HAP-1 (cell line): Measurements from ENCODE around the gene CIDEA.

ENCODE experiments used
- DNase-seq, 2 experiments: peaks; one replicate each; pipeline ENCODE4 v3.0.0-alpha.2; 2016 to 2020; ENCODE audit warnings: low spot score in 2 of 2
- H3K27me3 ChIP-seq: fragments of 250-450 bp; sonication (Bioruptor Pico); 2 replicates; pipeline ENCODE4 v1.5.1; 2020; ENCODE audit warnings: low read depth, mild to moderate bottlenecking, moderate library complexity
- H3K36me3 ChIP-seq: fragments of 250-450 bp; sonication (Bioruptor Pico); replicated peaks from 2 replicates; pipeline ENCODE4 v1.5.1; 2020; ENCODE audit warnings: mild to moderate bottlenecking
- H3K4me1 ChIP-seq: fragments of 250-450 bp; sonication (Bioruptor Pico); 2 replicates; pipeline ENCODE4 v1.5.1; 2020; ENCODE audit warnings: mild to moderate bottlenecking
- H3K4me3 ChIP-seq: fragments of 250-450 bp; sonication (Bioruptor Pico); 2 replicates; pipeline ENCODE4 v1.5.1; 2020; ENCODE audit warnings: mild to moderate bottlenecking, moderate library complexity
- H3K9me3 ChIP-seq: fragments of 250-450 bp; sonication (Bioruptor Pico); 2 replicates; pipeline ENCODE4 v1.5.1; 2020; ENCODE audit warnings: mild to moderate bottlenecking, moderate library complexity
- in situ Hi-C: fragments of 300-500 bp; cut with MboI; formaldehyde crosslinking; loops from 3 replicates; pipeline ENCODE4 v1.14.3; 2020; ENCODE audit warnings: low sequenced_read_pairs, inconsistent platforms, mixed read lengths

CIDEA gene

GRCh38 chr18:12247946-12248345 is 6.2 kb upstream of the CIDEA start:
- in situ Hi-C loops, result no loop called here
- Histone ChIP-seq H3K4me1 (no peaks in the 10 kb centered on the region), H3K9me3 (no peaks in the 10 kb centered on the region), H3K4me3 (no peak overlapping the region), H3K36me3 (no peaks in the 10 kb centered on the region), H3K27me3 (0 out of 2 replicates have a peak, but pooled peaks cover 2% of the 10 kb centered on the region)
- no peak for DNase-seq

- Histone ChIP-seq H3K4me1 (no peaks in the 10 kb centered on the region), H3K36me3 (no peaks in the 10 kb centered on the region), H3K27me3 (0 out of 2 replicates have a peak, but pooled peaks cover 11% of the 10 kb centered on the region), H3K4me3 (no peak overlapping the region), H3K9me3 (no peaks in the 10 kb centered on the region)
- in situ Hi-C loops, result no loop called here
- no peak for DNase-seq
These were observed 5.0 kb upstream of the CIDEA start for GRCh38 chr18:12248926-12249720.

GRCh38 chr18:12251311-12251710 is 2.9 kb upstream of the CIDEA start:
- in situ Hi-C loops, result no loop called here

GRCh38 chr18:12252061-12252460 is 2.1 kb upstream of the CIDEA start:
- H3K36me3 ChIP-seq, result no peaks in the 10 kb centered on the region
- no peaks in the 10 kb centered on the region for H3K9me3 ChIP-seq
- in situ Hi-C loops, result no loop called here
- H3K27me3 ChIP-seq, result 0 out of 2 replicates have a peak, but pooled peaks cover 11% of the 10 kb centered on the region
- H3K4me3 ChIP-seq, result no peak overlapping the region
- DNase-seq, result no peak
- no peaks in the 10 kb centered on the region for H3K4me1 ChIP-seq

More at GRCh38 chr18:12251311-12251710, 2.9 kb upstream of the CIDEA start:
- Histone ChIP-seq H3K36me3 (no peaks in the 10 kb centered on the region), H3K4me3 (no peak overlapping the region), H3K9me3 (no peaks in the 10 kb centered on the region), H3K4me1 (no peaks in the 10 kb centered on the region), H3K27me3 (0 out of 2 replicates have a peak, but pooled peaks cover 11% of the 10 kb centered on the region)
- no peak for DNase-seq

- no peaks in the 10 kb centered on the region for H3K4me1 ChIP-seq
- in situ Hi-C loops, result no loop called here
- no peak overlapping the region for H3K4me3 ChIP-seq
- H3K9me3 ChIP-seq, result no peaks in the 10 kb centered on the region
- no peaks in the 10 kb centered on the region for H3K36me3 ChIP-seq
- 0 out of 2 replicates have a peak, but pooled peaks cover 11% of the 10 kb centered on the region for H3K27me3 ChIP-seq
- no peak for DNase-seq
These were observed 1.1 kb upstream of the CIDEA start for GRCh38 chr18:12253027-12253426.

GRCh38 chr18:12253663-12254135 is 462 bp upstream of the CIDEA start:
- no peak overlapping the region for H3K4me3 ChIP-seq
- H3K9me3 ChIP-seq, result no peaks in the 10 kb centered on the region
- in situ Hi-C loops, result no loop called here
- no peak for DNase-seq
- no peaks in the 10 kb centered on the region for H3K4me1 ChIP-seq
- 0 out of 2 replicates have a peak, but pooled peaks cover 11% of the 10 kb centered on the region for H3K27me3 ChIP-seq
- no peaks in the 10 kb centered on the region for H3K36me3 ChIP-seq

- in situ Hi-C loops, result no loop called here
- no peaks in the 10 kb centered on the region for H3K4me1 ChIP-seq
- no peak overlapping the region for H3K4me3 ChIP-seq
- no peak for DNase-seq
- 0 out of 2 replicates have a peak, but pooled peaks cover 11% of the 10 kb centered on the region for H3K27me3 ChIP-seq
- no peaks in the 10 kb centered on the region for H3K9me3 ChIP-seq
- no peaks in the 10 kb centered on the region for H3K36me3 ChIP-seq
These were observed 805 bp downstream of the CIDEA start for GRCh38 chr18:12254820-12255511.

- no peaks in the 10 kb centered on the region for H3K36me3 ChIP-seq
- H3K4me3 ChIP-seq, result no peak overlapping the region
- H3K9me3 ChIP-seq, result no peaks in the 10 kb centered on the region
- no peaks in the 10 kb centered on the region for H3K4me1 ChIP-seq
- no peak for DNase-seq
- in situ Hi-C loops, result no loop called here
- 0 out of 2 replicates have a peak, but pooled peaks cover 11% of the 10 kb centered on the region for H3K27me3 ChIP-seq
These were observed 1.5 kb downstream of the CIDEA start for GRCh38 chr18:12255626-12256026.

- in situ Hi-C loops, result no loop called here
- DNase-seq, result no peak
- no peaks in the 10 kb centered on the region for H3K9me3 ChIP-seq
- H3K27me3 ChIP-seq, result 0 out of 2 replicates have a peak, but pooled peaks cover 9% of the 10 kb centered on the region
- no peaks in the 10 kb centered on the region for H3K36me3 ChIP-seq
- no peak overlapping the region for H3K4me3 ChIP-seq
- no peaks in the 10 kb centered on the region for H3K4me1 ChIP-seq
These were observed 2.8 kb downstream of the CIDEA start for GRCh38 chr18:12256951-12257350.

GRCh38 chr18:12257996-12258718 is 4.0 kb downstream of the CIDEA start:
- Histone ChIP-seq H3K36me3 (no peaks in the 10 kb centered on the region), H3K4me3 (no peak overlapping the region), H3K27me3 (0 out of 2 replicates have a peak, but pooled peaks cover 6% of the 10 kb centered on the region), H3K4me1 (no peaks in the 10 kb centered on the region), H3K9me3 (no peaks in the 10 kb centered on the region)
- no peak for DNase-seq
- in situ Hi-C loops, result no loop called here

GRCh38 chr18:12258719-12259705 is 4.9 kb downstream of the CIDEA start:
- Histone ChIP-seq H3K4me3 (no peak overlapping the region), H3K27me3 (no peaks in the 10 kb centered on the region), H3K36me3 (no peaks in the 10 kb centered on the region), H3K4me1 (no peaks in the 10 kb centered on the region), H3K9me3 (no peaks in the 10 kb centered on the region)
- DNase-seq, result no peak
- in situ Hi-C loops, result no loop called here

- in situ Hi-C loops, result no loop called here
- 0 out of 2 replicates have a peak, but pooled peaks cover 2% of the 10 kb centered on the region for H3K27me3 ChIP-seq
- H3K9me3 ChIP-seq, result no peaks in the 10 kb centered on the region
These were observed 8.6 kb downstream of the CIDEA start for GRCh38 chr18:12262748-12263147.

More at GRCh38 chr18:12262748-12263147, 8.6 kb downstream of the CIDEA start:
- H3K4me1 ChIP-seq, result no peaks in the 10 kb centered on the region
- no peak overlapping the region for H3K4me3 ChIP-seq
- no peak for DNase-seq
- H3K36me3 ChIP-seq, result no peaks in the 10 kb centered on the region
